Measurements from ENCODE around the gene GOLGA6A.

The GOLGA6A gene

DNA sequence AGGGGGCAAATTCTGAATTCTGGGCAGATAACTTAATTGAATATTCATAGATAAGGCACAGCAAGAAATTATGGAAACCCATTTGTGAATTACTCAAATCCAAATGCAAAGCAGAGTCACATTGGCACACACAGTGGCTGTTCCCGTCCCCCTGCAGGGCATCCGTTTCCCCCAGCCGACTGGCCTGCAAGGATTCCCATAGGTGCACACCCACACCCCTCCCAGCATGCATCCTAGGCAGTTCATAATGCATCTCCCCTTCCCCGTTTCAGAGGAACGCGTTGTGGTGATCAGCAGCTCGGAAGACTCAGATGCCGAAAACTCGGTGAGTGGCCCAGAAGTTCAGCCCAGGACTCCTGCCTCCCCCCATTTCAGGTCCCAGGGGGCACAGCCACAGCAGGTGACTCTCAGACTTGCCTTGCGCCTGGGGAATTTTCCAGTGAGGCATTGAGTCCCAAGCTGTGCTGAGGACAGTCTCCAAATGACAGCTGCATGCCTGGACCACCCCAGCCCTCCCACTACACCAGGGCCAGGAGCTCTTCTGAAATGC, 48.1 kb downstream of the GOLGA6A start:
- no peaks in the 10 kb centered on the region for H3K9me3 ChIP-seq (ENCODE audit: control insufficient read depth, insufficient read depth, low read length)
- DNase-seq (ENCODE audit: low read depth, low spot score), result no peak
- no peaks in the 10 kb centered on the region for H3K27me3 ChIP-seq (ENCODE audit: control insufficient read depth, insufficient read depth, low read length)
- WGBS (ENCODE audit: insufficient coverage, insufficient read length), result no CpG with 5 or more reads among the region's 10 CpGs
- peaks cover 8% of the 10 kb centered on the region for H3K36me3 ChIP-seq (ENCODE audit: control insufficient read depth, insufficient read depth, low read length)
- H3K4me1 ChIP-seq (ENCODE audit: control insufficient read depth, insufficient read depth, low read length), result peaks cover 4% of the 10 kb centered on the region; the same call in 1 of the 2 replicates
- no peak overlapping the region for H3K27ac ChIP-seq (ENCODE audit: low read length)
- no peak overlapping the region for H3K4me3 ChIP-seq (ENCODE audit: low read length)

DNA sequence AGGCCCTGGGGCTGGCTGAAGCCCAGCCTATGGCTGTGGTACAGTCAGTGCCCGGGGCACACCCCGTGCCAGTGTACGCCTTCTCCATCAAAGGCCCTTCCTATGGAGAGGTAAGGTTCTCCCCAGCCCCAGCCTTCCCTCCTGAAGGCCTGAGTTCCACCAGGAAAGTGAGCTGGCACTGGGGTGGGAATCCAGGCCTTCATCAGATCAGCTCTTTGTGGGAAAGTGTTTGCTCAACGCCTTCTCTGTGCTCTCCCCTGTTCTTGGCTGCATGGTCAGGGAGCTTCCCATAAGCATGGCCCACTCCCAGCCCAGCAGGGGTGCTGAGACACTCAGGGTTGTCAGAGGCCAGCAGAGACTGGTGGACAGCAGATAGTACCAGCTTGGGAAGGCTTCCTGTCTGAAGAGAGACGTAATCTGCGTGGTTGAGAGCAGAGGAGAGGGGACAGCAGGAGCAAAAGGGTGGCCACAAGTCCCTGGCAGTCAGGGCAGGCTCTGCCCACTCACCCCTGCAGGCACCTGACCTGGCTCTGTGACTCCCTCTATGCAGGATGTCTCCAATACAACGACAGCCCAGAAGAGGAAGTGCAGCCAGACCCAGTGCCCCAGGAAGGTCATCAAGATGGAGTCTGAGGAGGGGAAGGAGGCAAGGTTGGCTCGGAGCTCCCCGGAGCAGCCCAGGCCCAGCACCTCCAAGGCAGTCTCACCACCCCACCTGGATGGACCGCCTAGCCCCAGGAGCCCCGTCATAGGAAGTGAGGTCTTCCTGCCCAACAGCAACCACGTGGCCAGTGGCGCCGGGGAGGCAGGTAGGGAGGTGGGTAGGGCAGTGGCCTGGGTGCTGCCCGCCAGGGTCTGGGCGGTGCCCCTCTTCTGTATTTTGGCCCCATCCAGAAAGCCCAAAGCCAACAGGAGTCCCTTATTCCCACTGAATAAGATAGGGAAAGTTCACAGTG, 49.5 kb downstream of the GOLGA6A start:
- DNase-seq (ENCODE audit: low read depth, low spot score), result no peak
- no CpG with 5 or more reads among the region's 16 CpGs for WGBS (ENCODE audit: insufficient coverage, insufficient read length)
- peaks cover 8% of the 10 kb centered on the region for H3K36me3 ChIP-seq (ENCODE audit: control insufficient read depth, insufficient read depth, low read length)

DNA sequence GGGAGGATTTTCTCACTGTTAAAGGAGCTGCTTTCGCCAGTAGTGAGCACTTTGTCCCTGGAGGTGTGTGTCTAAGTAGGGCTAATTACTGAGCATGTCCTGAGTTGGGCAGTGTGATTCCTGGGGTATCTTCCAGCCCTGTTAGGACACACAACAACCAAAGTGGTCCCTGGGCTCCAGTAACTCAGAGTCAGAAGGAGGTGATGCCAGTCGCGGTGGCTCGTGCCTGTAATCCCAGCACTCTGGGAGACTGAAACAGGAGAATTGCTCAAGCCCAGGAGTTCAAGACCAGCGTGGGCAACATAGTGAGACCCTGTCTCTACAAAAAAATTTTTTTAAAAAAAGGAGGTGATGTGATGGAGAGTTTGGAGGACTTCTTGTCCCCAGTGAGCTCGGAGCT, 50.3 kb downstream of the GOLGA6A start:
- no peaks in the 10 kb centered on the region for H3K27me3 ChIP-seq (ENCODE audit: control insufficient read depth, insufficient read depth, low read length)
- no peak overlapping the region for H3K4me3 ChIP-seq (ENCODE audit: low read length)
- H3K27ac ChIP-seq (ENCODE audit: low read length), result no peak overlapping the region
- peaks cover 2% of the 10 kb centered on the region; the same call in 1 of the 2 replicates for H3K4me1 ChIP-seq (ENCODE audit: control insufficient read depth, insufficient read depth, low read length)
- no peaks in the 10 kb centered on the region for H3K9me3 ChIP-seq (ENCODE audit: control insufficient read depth, insufficient read depth, low read length)
- H3K36me3 ChIP-seq (ENCODE audit: control insufficient read depth, insufficient read depth, low read length), result peaks cover 8% of the 10 kb centered on the region
- no CpG with 5 or more reads among the region's 6 CpGs for WGBS (ENCODE audit: insufficient coverage, insufficient read length)
- DNase-seq (ENCODE audit: low read depth, low spot score), result no peak

More for the DNA sequence above, 49.5 kb downstream of the GOLGA6A start:
- no peaks in the 10 kb centered on the region for H3K9me3 ChIP-seq (ENCODE audit: control insufficient read depth, insufficient read depth, low read length)
- peaks cover 4% of the 10 kb centered on the region; the same call in 1 of the 2 replicates for H3K4me1 ChIP-seq (ENCODE audit: control insufficient read depth, insufficient read depth, low read length)
- no peaks in the 10 kb centered on the region for H3K27me3 ChIP-seq (ENCODE audit: control insufficient read depth, insufficient read depth, low read length)
- H3K4me3 ChIP-seq (ENCODE audit: low read length), result no peak overlapping the region
- H3K27ac ChIP-seq (ENCODE audit: low read length), result no peak overlapping the region

DNA sequence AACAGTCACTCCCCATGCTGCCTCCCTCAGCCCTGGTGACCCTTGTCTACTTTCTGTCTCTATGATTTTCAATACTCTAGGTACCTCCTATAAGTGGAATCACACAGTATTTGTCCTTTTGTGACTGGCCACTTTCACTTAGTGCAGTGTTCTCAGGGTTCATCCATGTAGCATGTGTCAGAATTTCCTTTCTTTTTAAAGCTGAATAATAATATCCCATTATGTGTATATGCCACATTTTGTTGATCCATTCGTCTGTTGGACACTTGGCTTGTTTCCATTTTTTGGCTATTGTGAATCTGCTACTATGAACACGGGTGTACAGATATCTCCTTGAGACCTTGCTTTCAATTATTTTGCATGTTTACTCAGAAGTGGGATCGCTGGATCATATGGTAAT, 53.7 kb downstream of the GOLGA6A start:
- H3K27ac ChIP-seq (ENCODE audit: low read length), result no peak overlapping the region
- H3K9me3 ChIP-seq (ENCODE audit: control insufficient read depth, insufficient read depth, low read length), result no peaks in the 10 kb centered on the region
- no CpG with 5 or more reads among the region's 3 CpGs for WGBS (ENCODE audit: insufficient coverage, insufficient read length)
- no peaks in the 10 kb centered on the region for H3K27me3 ChIP-seq (ENCODE audit: control insufficient read depth, insufficient read depth, low read length)
- no peaks in the 10 kb centered on the region for H3K4me1 ChIP-seq (ENCODE audit: control insufficient read depth, insufficient read depth, low read length)
- H3K4me3 ChIP-seq (ENCODE audit: low read length), result no peak overlapping the region
- DNase-seq (ENCODE audit: low read depth, low spot score), result no peak
- H3K36me3 ChIP-seq (ENCODE audit: control insufficient read depth, insufficient read depth, low read length), result peaks cover 7% of the 10 kb centered on the region; the same call in 1 of the 2 replicates

DNA sequence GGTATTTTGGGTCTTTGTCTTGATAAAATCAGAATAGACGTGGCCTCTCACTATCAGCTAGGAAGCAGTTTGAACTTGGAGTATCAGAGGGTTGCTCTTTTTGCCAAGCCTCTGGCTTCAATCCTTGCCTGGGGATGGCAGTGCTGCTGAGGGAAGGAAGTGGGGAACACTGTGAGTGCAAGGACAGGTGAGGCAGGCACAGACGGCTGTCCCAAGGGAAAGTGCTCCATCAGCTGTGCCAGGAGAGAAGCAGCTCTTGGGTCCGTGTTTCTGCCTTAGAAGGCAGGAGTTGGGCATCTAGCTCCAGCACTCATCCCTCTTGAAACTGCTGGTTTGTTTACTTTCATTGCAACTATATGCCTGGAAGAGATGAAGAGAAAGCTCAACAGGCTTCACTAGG, 54.7 kb downstream of the GOLGA6A start:
- no CpG with 5 or more reads among the region's 3 CpGs for WGBS (ENCODE audit: insufficient coverage, insufficient read length)
- H3K36me3 ChIP-seq (ENCODE audit: control insufficient read depth, insufficient read depth, low read length), result peaks cover 13% of the 10 kb centered on the region
- no peaks in the 10 kb centered on the region for H3K27me3 ChIP-seq (ENCODE audit: control insufficient read depth, insufficient read depth, low read length)
- H3K9me3 ChIP-seq (ENCODE audit: control insufficient read depth, insufficient read depth, low read length), result no peaks in the 10 kb centered on the region
- no peak overlapping the region for H3K4me3 ChIP-seq (ENCODE audit: low read length)
- no peak overlapping the region for H3K27ac ChIP-seq (ENCODE audit: low read length)
- H3K4me1 ChIP-seq (ENCODE audit: control insufficient read depth, insufficient read depth, low read length), result no peaks in the 10 kb centered on the region
- DNase-seq (ENCODE audit: low read depth, low spot score), result no peak

DNA sequence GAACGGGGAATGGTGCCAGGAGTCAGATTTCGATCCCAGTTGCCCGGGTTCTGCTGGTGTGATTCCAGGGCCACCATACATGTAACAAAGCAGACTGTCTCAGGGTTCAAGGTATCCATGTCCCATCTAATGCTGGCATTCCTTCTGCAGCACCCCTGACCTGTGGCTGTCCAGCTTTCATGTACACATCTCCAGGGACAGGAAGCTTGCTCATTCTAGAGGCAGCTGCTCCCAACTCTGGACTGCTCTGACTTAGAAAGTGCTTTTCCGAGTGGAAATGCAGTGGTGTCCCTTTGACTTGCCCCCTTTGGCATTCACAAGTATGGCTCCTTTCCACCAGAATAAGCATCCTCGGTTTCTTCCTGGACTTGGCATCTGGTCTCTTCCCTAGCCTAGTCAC, 56.9 kb downstream of the GOLGA6A start:
- H3K36me3 ChIP-seq (ENCODE audit: control insufficient read depth, insufficient read depth, low read length), result peaks cover 14% of the 10 kb centered on the region
- no peak overlapping the region for H3K4me3 ChIP-seq (ENCODE audit: low read length)
- no CpG with 5 or more reads among the region's 5 CpGs for WGBS (ENCODE audit: insufficient coverage, insufficient read length)
- no peaks in the 10 kb centered on the region for H3K27me3 ChIP-seq (ENCODE audit: control insufficient read depth, insufficient read depth, low read length)
- H3K4me1 ChIP-seq (ENCODE audit: control insufficient read depth, insufficient read depth, low read length), result no peaks in the 10 kb centered on the region
- H3K9me3 ChIP-seq (ENCODE audit: control insufficient read depth, insufficient read depth, low read length), result no peaks in the 10 kb centered on the region
- no peak overlapping the region for H3K27ac ChIP-seq (ENCODE audit: low read length)
- no peak for DNase-seq (ENCODE audit: low read depth, low spot score)

DNA sequence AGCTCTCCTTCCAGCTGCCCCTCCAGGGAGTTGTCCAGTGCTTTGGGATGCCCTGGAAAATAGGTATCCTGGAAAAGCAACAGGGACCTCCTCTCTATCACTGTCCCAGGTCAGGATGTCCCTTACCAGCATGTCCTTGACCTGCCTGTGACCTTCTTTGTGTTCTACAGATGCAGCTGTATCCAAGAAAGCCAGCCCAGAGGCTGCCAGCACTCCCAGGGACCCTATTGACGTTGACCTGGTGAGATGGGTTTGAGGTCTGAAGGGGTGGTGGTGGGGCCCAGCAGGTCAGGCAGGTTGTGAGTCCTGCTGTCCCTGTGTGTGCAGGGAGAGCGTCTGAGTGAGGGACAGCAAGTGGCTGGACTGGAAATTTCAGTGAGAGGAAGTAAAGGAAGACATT, 57.7 kb downstream of the GOLGA6A start:
- no peak for DNase-seq (ENCODE audit: low read depth, low spot score)
- Histone ChIP-seq H3K36me3 (ENCODE audit: control insufficient read depth, insufficient read depth, low read length) (peaks cover 14% of the 10 kb centered on the region), H3K9me3 (ENCODE audit: control insufficient read depth, insufficient read depth, low read length) (no peaks in the 10 kb centered on the region), H3K27me3 (ENCODE audit: control insufficient read depth, insufficient read depth, low read length) (no peaks in the 10 kb centered on the region), H3K4me1 (ENCODE audit: control insufficient read depth, insufficient read depth, low read length) (no peaks in the 10 kb centered on the region), H3K27ac (ENCODE audit: low read length) (no peak overlapping the region), H3K4me3 (ENCODE audit: low read length) (no peak overlapping the region)
- no CpG with 5 or more reads among the region's 2 CpGs for WGBS (ENCODE audit: insufficient coverage, insufficient read length)

DNA sequence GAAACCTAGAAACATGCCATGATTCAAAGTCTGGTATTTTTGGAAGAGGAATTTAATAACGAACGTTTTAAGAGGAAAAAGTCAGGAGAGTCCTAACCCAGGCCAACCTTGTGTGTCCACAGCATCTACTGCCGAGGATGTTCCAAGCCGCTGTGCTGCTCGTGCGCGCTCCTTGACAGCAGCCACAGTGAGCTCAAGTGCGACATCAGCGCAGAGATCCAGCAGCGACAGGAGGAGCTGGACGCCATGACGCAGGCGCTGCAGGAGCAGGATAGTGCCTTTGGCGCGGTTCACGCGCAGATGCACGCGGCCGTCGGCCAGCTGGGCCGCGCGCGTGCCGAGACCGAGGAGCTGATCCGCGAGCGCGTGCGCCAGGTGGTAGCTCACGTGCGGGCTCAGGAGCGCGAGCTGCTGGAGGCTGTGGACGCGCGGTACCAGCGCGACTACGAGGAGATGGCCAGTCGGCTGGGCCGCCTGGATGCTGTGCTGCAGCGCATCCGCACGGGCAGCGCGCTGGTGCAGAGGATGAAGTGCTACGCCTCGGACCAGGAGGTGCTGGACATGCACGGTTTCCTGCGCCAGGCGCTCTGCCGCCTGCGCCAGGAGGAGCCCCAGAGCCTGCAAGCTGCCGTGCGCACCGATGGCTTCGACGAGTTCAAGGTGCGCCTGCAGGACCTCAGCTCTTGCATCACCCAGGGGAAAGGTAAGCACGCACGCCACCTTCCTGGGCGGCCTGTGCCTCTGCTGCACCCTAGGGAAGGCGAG, 59.5 kb downstream of the GOLGA6A start:
- DNase-seq (ENCODE audit: low read depth, low spot score), result no peak
- Histone ChIP-seq H3K4me3 (ENCODE audit: low read length) (no peak overlapping the region), H3K36me3 (ENCODE audit: control insufficient read depth, insufficient read depth, low read length) (peaks cover 14% of the 10 kb centered on the region), H3K9me3 (ENCODE audit: control insufficient read depth, insufficient read depth, low read length) (no peaks in the 10 kb centered on the region), H3K27me3 (ENCODE audit: control insufficient read depth, insufficient read depth, low read length) (no peaks in the 10 kb centered on the region), H3K27ac (ENCODE audit: low read length) (no peak overlapping the region), H3K4me1 (ENCODE audit: control insufficient read depth, insufficient read depth, low read length) (no peaks in the 10 kb centered on the region; the same call in 1 of the 2 replicates)
- no CpG with 5 or more reads among the region's 66 CpGs for WGBS (ENCODE audit: insufficient coverage, insufficient read length)
